AG04449 (cell line): Measurements from ENCODE around the gene TMIGD3.

Experiments used
- CTCF ChIA-PET: fragments of 350-600 bp; formaldehyde crosslinking; extraction: SDS; loops from one replicate; lab custom pipeline; 2021; ENCODE audit warnings: antibody characterized with exemption; lab: Yijun Ruan, JAX
- POLR2A ChIA-PET: fragments of 400-600, 350-600 bp; formaldehyde crosslinking; extraction: SDS; loops from one replicate; lab custom pipeline; 2020; ENCODE audit warnings: antibody characterized with exemption, inconsistent platforms; lab: Yijun Ruan, JAX
- DNase-seq: peaks from one replicate; pipeline ENCODE4 v3.0.0-alpha.2; 2010; ENCODE audit warnings: low read depth, low spot score
- H3K4me3 ChIP-seq: 2 replicates; pipeline ENCODE4 v1.5.1; 2011; ENCODE audit warnings: low read depth, mild to moderate bottlenecking, control low read depth, low read length
- CTCF ChIP-seq: IDR thresholded peaks from one replicate; pipeline ENCODE4 v1.5.1; 2011; ENCODE audit warnings: mild to moderate bottlenecking, moderate library complexity, low read length, control low read depth, inconsistent platforms; ENCODE audit not compliant: insufficient read depth; ENCODE audit errors: missing control alignments

TMIGD3 gene

GRCh38 chr1:111541721-111542120, 38.3 kb upstream of the TMIGD3 start:
- TF ChIP-seq CTCF = no peak
- CTCF ChIA-PET = interaction anchor here (1.0 to 2.8 kb wide), 3 partner anchors 21 to 34 kb away, joined by 4 to 16 read pairs (median 4); no protein-coding TSS in a partner anchor
- no peak overlapping the region for H3K4me3 ChIP-seq
- DNase-seq = no peak
- POLR2A ChIA-PET = interaction anchor here (1.5 kb wide), 1 partner anchor 18 kb away, joined by 4 read pairs; no protein-coding TSS in a partner anchor

GRCh38 chr1:111540928-111541327, 37.5 kb upstream of the TMIGD3 start:
- DNase-seq = no peak
- no peak overlapping the region for H3K4me3 ChIP-seq
- POLR2A ChIA-PET = interaction anchor here (1.5 kb wide), 1 partner anchor 19 kb away, joined by 4 read pairs; no protein-coding TSS in a partner anchor
- CTCF ChIA-PET = interaction anchor here (1.0 to 2.8 kb wide), 4 partner anchors 12 to 33 kb away, joined by 4 to 16 read pairs (median 5); no protein-coding TSS in a partner anchor
- no peak for TF ChIP-seq CTCF

GRCh38 chr1:111538343-111539025, 35.1 kb upstream of the TMIGD3 start:
- peak; percentile 54 for DNase-seq
- POLR2A ChIA-PET = no interaction called here
- H3K4me3 ChIP-seq = no peak overlapping the region
- CTCF ChIA-PET = no interaction called here
- no peak for TF ChIP-seq CTCF

GRCh38 chr1:111535256-111536191, 32.1 kb upstream of the TMIGD3 start:
- POLR2A ChIA-PET = no interaction called here

GRCh38 chr1:111520053-111520452, 16.6 kb upstream of the TMIGD3 start:
- ChIA-PET CTCF (interaction anchor here (1.5 to 5.0 kb wide), 2 partner anchors 12 to 43 kb away, joined by 3 to 61 read pairs; no protein-coding TSS in a partner anchor), POLR2A (no interaction called here)
- no peak overlapping the region for H3K4me3 ChIP-seq
- no peak for TF ChIP-seq CTCF
- DNase-seq = no peak

More at GRCh38 chr1:111535256-111536191, 32.1 kb upstream of the TMIGD3 start:
- no peak for TF ChIP-seq CTCF
- H3K4me3 ChIP-seq = no peak overlapping the region
- CTCF ChIA-PET = interaction anchor here (2.4 kb wide), 1 partner anchor 27 kb away, joined by 10 read pairs; no protein-coding TSS in a partner anchor
- no peak for DNase-seq
